H1 (cell line): ENCODE results near the gene MOG. TPM values are rescaled to one million over a fixed set of nuclear protein-coding genes. Genes with fewer than 3 reads are reported as not detected.

Source experiments
- CBX8 ChIP-seq: fragments of 300-800, 300-1000 bp; sonication (generic); IDR thresholded peaks from 2 replicates; pipeline ENCODE4 v1.7.1; 2016; ENCODE audit warnings: low read depth, low read length, borderline replicate concordance
- CHD7 ChIP-seq: fragments of 300-600 bp; sonication (generic); IDR thresholded peaks from 2 replicates; pipeline ENCODE4 v1.7.1; 2012; ENCODE audit warnings: low read length, moderate library complexity, mild to moderate bottlenecking, inconsistent platforms; ENCODE audit not compliant: insufficient replicate concordance
- EP300 ChIP-seq, 2 experiments: IDR thresholded peaks; 1 replicate in 1 of 2; 2 replicates in 1 of 2; pipeline ENCODE4 v1.6.1; 2011 to 2012; ENCODE audit warnings: low read depth in 2 of 2, low read length in 2 of 2, mild to moderate bottlenecking in 2 of 2, borderline replicate concordance in 1 of 2, inconsistent platforms in 1 of 2, moderate library complexity in 1 of 2
- polyA plus RNA-seq, 7 experiments: library from polyadenylated mRNA; depleted of rRNA in 3 of 7; stranded (reverse) in 5 of 7; unstranded in 2 of 7; fragments of >200 nt in 5 of 7; fragments of 200-250 nt in 2 of 7; gene quantifications; 1 replicate in 5 of 7; 2 replicates in 1 of 7; 4 replicates in 1 of 7; pipeline versions ENCODE4 v1.2.1 to v1.2.3, GENCODE V29; 2011 to 2013; ENCODE audit warnings: missing spikeins in 2 of 7, mixed read lengths in 2 of 7
- total RNA-seq: library from RNA; stranded (reverse); fragmentation: NEBNext Ultra II Directional; extraction: Animal tissue kit (Norgen Biotek cat#: 25700); gene quantifications from 2 replicates; pipeline ENCODE4 v1.2.1, GENCODE V29; 2021

The MOG gene
- total and polyA plus RNA-seq, 2 of the 8 experiments (the other 6 are each of a cell fraction or from before 2014, with no cell fraction given): 0.17 to 0.86 TPM

- no peak for TF ChIP-seq CHD7
- no peak for TF ChIP-seq EP300 (IDR thresholded peaks at IDR 0.05; ENCODE audit: borderline replicate concordance in 1 of 2, low read depth in 2 of 2, low read length in 2 of 2)
- no peak for TF ChIP-seq CBX8
Observed at GRCh38 chr6:29611426-29611825, 45.5 kb upstream of the MOG start (continued).
